Stimulated activated CD8-positive, alpha-beta memory T cell treated with anti-CD3 and anti-CD28 coated beads, Interleukin-4, amount 100 ng/mL, for 48 hours (primary cell): Measurements from ENCODE around the gene PTN.
"Not testable (repeated sequence)": the region's sequence is repeated elsewhere in the genome, so short reads cannot be mapped to it uniquely, and the experiment has no call there.

Experiments
- DNase-seq: peaks from one replicate; pipeline ENCODE4 v3.0.0-alpha.2; 2020

The PTN gene

DNA sequence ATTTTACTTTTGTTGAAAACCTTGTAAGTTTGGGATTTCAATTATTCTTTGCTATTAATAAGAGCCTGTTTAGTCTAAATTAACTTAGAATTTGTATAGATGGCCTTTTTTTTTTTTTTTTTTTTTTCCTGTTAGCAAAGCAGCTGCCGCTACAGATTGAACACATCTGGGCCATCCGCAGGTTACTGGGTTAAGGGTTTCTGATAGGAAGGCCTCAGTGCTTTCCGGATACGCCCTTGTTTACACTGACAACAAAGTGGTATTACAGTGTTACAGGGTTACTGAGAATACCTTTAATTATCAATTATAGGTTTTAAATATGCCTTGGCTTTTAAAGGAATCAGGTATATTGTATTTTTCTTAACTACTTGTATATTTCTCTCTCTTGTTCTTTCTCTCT is 76.8 kb downstream of the PTN start:
- DNase-seq = no peak

- not testable (repeated sequence) for DNase-seq
Measured at GRCh38 chr7:137265480-137265879, 78.1 kb downstream of the PTN start.

GRCh38 chr7:137262599-137262998 is 80.9 kb downstream of the PTN start:
- no peak for DNase-seq

- no peak for DNase-seq
Measured at GRCh38 chr7:137258552-137258951, 85.0 kb downstream of the PTN start.

DNA sequence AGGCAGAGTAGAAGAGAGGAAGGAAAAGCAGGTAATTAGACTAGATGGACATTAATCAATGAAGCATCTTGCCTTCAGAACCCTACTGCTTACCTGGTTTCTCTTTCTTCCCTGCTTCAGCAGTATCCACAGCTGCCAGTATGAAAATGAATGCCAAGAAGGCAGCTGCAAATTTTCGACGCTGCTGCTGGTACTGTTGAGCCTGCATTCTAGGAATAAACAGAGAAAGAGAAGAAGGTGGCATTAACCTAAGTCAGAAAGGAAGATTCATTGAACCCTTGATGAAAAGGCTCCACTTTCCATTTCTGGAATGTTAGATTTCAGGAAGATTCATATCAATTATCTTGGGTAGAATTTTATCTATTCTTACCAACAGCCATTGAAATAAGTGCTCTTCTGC is 88.8 kb downstream of the PTN start:
- no peak for DNase-seq

GRCh38 chr7:137245890-137246289 is 97.6 kb downstream of the PTN start:
- DNase-seq = no peak

DNA sequence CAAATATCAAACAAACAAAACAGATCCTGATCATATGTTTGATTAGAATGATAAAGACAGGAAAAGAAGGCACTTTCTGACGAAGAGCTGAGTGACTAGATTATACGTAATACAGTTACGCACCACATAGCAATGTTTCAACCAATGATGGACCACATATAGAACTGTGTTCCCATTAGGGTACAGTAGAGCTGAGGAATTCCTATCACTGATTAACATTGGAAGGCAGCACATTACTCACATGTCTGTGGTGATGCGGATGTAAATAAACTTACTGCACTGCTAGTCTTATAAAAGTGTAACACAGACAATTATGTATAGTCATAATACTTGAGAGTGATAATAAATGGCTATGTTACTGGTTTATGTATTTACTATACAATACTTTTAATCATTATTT is 98.3 kb downstream of the PTN start:
- no peak for DNase-seq

DNA sequence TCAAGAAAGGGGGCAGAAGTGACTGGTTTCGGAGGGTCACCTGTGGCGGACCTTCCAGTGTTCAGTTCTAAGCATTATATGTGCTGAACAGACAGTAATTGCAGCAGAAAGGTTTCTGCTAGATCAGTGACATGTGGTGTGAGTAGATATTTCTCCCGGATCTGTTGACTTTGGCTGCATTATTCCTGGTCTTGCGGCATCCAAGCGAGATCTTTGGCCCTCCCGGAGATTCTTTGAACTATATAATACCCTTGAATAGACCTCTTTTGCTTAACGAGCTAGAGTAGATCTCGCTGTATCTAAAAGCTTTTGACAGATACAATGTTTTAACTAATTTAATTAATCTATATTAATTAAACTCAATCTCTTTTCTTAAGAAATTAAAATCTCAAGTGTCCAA is 99.8 kb downstream of the PTN start:
- DNase-seq = no peak

DNA sequence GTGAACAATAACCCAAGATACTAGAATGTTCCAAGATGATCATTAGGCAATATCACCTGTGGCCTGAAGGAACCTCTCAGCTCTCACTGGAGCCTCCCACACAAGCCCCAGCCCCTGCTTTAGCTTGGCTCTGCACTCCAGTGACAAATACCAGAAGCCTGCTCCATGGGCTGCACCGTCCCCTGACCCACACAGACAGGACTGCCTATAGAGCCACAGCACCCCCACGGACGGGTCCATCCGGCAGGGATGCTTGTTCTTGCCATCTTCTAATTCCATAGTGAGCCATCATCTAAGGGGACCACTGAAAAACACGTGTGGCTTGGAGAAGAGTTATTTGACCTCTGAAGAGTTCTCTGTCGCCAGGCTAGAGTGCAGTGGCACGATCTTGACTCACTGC is 100.9 kb downstream of the PTN start:
- DNase-seq = no peak

- no peak for DNase-seq
Measured at GRCh38 chr7:137241655-137242360, 101.7 kb downstream of the PTN start.

DNA sequence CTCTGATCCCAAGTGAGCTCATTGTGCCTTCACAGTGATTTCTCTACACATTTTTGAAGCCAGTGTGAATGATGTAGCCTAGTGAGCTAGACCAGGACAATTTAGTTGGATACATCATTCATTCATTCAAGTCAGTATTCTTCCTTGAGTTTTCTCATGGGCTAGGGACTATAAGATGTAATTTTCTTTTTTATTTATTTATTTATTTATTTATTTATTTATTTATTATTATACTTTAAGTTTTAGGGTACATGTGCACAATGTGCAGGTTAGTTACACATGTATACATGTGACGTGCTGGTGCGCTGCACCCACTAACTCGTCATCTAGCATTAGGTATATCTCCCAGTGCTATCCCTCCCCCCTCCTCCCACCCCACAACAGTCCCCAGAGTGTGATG is 104.3 kb downstream of the PTN start:
- DNase-seq = not testable (repeated sequence)

- DNase-seq = no peak
Measured at GRCh38 chr7:137235434-137235833, 108.1 kb downstream of the PTN start.

DNA sequence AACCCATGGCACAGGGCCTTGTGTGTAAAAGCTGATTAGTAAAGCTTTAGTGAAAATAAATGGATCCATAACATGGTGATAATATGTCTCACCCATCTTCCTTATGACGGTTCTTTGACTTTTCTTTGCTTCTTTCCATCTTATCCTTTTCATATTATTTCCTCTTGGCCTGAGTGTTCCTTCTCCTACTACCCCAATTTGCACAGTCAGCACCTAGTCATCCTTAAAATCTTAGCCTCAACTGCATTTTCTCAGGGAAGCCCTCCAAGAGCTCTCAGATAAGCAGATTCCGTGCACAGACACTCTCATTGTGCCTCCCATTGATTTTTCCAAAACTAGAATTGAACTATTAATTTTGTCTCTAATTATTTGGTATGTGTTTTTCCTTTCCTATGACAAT is 112.4 kb downstream of the PTN start:
- DNase-seq = no peak

DNA sequence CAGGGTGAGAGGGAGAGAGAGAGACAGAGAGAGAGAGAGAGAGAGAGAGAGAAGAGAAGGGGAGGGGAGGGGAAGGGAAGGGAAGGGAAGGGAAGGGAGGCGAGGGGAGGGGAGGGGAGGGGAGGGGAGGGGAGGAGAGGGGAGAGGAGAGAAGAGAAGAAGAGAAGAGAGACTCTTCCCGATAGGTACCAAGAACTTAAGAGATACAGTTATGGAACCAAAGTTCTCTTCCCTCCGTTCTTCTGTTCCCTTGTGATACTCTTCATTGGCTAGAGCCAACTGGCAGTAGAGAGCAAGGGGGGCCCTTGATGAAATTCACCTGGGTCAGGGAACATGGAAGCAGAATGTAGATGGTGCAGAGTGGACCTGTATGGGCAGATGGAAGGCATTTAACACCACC is 122.1 kb downstream of the PTN start:
- DNase-seq = no peak

GRCh38 chr7:137213744-137214143 is 129.8 kb downstream of the PTN start:
- DNase-seq = no peak

DNA sequence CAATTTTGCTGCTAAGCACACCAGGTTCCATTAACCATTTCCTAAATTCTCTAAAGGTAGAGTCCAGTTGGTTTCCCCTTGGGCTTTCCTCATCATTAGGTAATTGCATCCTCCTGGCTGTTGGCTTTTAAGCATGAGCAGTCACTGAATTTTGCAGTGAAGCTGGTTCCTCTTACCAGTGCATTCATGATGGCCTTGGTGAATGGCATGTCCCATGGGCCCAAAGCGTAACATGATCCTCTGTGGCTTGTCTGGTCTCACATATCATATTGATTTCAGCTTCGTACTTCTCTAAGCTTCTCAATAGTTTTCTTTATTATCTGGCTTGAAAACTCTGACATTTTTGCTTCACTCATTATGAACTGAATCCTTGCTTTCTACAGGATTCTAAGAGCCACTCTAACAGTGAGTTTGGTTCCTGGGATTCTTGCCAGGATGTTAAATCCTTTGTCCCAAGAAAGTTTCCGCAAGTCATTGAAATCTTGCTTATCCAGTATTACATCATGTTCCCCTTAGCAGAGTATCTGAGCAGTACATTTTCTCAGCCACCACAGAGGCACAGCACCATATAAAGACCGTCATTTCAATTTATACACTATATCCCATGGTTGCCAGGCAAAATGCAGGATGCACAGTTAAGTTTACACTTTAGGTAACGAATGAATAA is 134.2 kb downstream of the PTN start:
- DNase-seq = no peak

GRCh38 chr7:137206770-137207169 is 136.8 kb downstream of the PTN start:
- DNase-seq = no peak

GRCh38 chr7:137204246-137204645 is 139.3 kb downstream of the PTN start:
- no peak for DNase-seq

DNA sequence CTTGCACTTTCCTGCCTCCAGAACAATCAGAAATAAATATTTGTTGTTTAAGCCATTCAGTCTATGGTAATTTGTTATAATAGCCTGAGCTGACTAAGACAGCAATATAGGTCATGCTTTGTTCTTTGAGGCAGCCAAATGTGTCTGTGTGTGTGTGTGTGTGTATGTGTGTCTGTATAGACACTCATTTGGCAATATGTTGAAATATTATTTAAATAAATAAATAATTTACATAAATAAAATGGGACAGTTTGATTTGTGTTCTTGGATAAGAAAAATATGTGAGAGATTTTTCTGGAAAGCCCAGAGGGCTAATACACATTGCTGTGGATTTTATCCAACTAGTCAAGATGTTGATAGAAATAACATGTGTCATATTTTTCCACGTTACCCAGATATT is 140.2 kb downstream of the PTN start:
- no peak for DNase-seq

- DNase-seq = no peak
Measured at GRCh38 chr7:137196648-137197047, 146.9 kb downstream of the PTN start.

GRCh38 chr7:137195996-137196395 is 147.5 kb downstream of the PTN start:
- DNase-seq = no peak

GRCh38 chr7:137181619-137182018 is 161.9 kb downstream of the PTN start:
- not testable (repeated sequence) for DNase-seq
